Esophagus muscularis mucosa (tissue), 3 donors: Measurements from ENCODE around the gene DNLZ.

Source experiments
- CTCF ChIP-seq, 3 experiments: fragments of 200-600 bp in 2 of 3; fragments of 450-650 bp in 1 of 3; sonication (generic) in 2 of 3; IDR thresholded peaks; one replicate each; pipeline ENCODE4 v1.5.1; 2017 to 2019; ENCODE audit warnings: antibody characterized with exemption in 3 of 3, mild to moderate bottlenecking in 2 of 3, moderate library complexity in 1 of 3
- POLR2A ChIP-seq: fragments of 450-650 bp; IDR thresholded peaks from one replicate; pipeline ENCODE4 v1.6.1; 2017; ENCODE audit warnings: antibody characterized with exemption, moderate library complexity, mild to moderate bottlenecking, low read depth
- POLR2AphosphoS5 ChIP-seq, 2 donors: sonication (generic); formaldehyde crosslinking; IDR thresholded peaks; one replicate each; pipeline ENCODE4 v1.6.1; 2017; ENCODE audit warnings: antibody characterized with exemption in 2 of 2

DNA sequence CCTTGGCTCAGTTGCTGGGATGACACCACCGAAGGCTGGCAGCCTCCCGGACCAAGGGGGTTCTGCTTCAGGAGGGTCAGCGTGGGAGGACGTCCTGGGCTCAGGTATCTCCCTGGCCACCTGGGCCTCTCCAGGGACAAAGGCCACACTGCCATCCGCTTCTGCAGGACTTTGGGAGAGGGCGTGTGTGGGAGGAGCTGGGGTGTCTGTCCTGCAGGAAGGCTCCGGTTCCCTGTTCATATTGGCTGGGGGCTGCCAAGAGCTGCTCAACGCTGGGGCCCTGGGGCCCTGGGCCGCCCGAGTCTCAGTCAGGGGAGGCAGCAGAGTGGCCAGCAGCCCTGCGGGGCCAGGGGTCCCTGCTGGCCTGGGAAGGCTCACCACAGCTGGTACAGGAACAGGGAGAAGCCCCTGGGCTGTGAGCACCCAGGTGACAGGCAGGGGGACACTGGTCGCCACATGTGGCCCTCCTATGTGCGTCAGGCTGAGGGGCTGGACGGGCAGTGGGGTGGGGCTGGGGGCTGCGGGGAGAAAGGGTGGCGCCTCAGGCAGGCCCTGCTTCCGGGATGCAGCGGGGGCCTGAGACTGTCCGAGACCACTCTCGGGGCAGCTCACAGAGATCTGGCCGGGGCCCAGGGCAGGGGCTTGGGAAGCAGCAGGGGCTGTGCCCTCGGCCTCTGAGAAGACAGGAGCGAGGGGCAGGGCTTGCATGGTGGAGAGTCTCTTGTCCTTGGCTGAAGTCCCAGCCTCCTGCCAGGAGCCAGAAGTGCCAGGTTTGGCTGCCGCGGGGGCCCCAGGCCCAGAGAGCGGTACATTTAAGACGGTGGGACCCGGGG lies 14.8 kb upstream of the DNLZ start:
- TF ChIP-seq POLR2AphosphoS5 (IDR thresholded peaks at IDR 0.05) (no peak), CTCF (IDR thresholded peaks at IDR 0.05) (no peak), POLR2A (no peak)
